SU-DHL-6 (cell line): ENCODE measurements around the gene ZC3HAV1L.

ENCODE experiments used
- CTCF ChIP-seq: fragments of 200-600 bp; sonication (generic); IDR thresholded peaks from one replicate; pipeline ENCODE4 v1.5.1; 2017; ENCODE audit warnings: antibody characterized with exemption, mild to moderate bottlenecking, low read length, moderate library complexity; ENCODE audit not compliant: insufficient read depth, poor library complexity, severe bottlenecking
- EZH2phosphoT487 ChIP-seq: fragments of 200-600 bp; sonication (generic), shearing (Covaris generic); conservative IDR thresholded peaks from 2 replicates; pipeline ENCODE4 v1.6.1; 2018; ENCODE audit warnings: mild to moderate bottlenecking, antibody characterized with exemption, low read length, moderate library complexity, mixed read lengths

GRCh38 chr7:139051655-139052054 lies 15.8 kb upstream of the ZC3HAV1L start:
- TF ChIP-seq EZH2phosphoT487 (no peak), CTCF (no peak)
